Skeletal muscle satellite cell (primary cell): Measurements from ENCODE around the gene FNDC5.

ENCODE experiments used
- H3K27me3 ChIP-seq: 2 replicates; pipeline ENCODE4 v1.7.0; 2013; ENCODE audit warnings: low read length; ENCODE audit not compliant: control insufficient read depth, insufficient read depth
- H3K36me3 ChIP-seq: 2 replicates; pipeline ENCODE4 v1.7.0; 2013; ENCODE audit warnings: mild to moderate bottlenecking, control low read depth, low read length; ENCODE audit not compliant: insufficient read depth
- H3K4me1 ChIP-seq: 2 replicates; pipeline ENCODE4 v1.7.0; 2013; ENCODE audit warnings: low read length; ENCODE audit not compliant: control insufficient read depth, insufficient read depth
- H3K4me2 ChIP-seq: 2 replicates; pipeline ENCODE4 v1.7.0; 2013; ENCODE audit warnings: mild to moderate bottlenecking, low read length
- H3K4me3 ChIP-seq: 2 replicates; pipeline ENCODE4 v1.7.0; 2013; ENCODE audit warnings: low read length
- H3K9ac ChIP-seq: 2 replicates; pipeline ENCODE4 v1.7.0; 2013; ENCODE audit warnings: mild to moderate bottlenecking, low read depth, low read length, moderate library complexity
- H3K9me3 ChIP-seq: replicated peaks from 2 replicates; pipeline ENCODE4 v1.7.0; 2013; ENCODE audit warnings: mild to moderate bottlenecking, control low read depth, low read length

Gene FNDC5

DNA sequence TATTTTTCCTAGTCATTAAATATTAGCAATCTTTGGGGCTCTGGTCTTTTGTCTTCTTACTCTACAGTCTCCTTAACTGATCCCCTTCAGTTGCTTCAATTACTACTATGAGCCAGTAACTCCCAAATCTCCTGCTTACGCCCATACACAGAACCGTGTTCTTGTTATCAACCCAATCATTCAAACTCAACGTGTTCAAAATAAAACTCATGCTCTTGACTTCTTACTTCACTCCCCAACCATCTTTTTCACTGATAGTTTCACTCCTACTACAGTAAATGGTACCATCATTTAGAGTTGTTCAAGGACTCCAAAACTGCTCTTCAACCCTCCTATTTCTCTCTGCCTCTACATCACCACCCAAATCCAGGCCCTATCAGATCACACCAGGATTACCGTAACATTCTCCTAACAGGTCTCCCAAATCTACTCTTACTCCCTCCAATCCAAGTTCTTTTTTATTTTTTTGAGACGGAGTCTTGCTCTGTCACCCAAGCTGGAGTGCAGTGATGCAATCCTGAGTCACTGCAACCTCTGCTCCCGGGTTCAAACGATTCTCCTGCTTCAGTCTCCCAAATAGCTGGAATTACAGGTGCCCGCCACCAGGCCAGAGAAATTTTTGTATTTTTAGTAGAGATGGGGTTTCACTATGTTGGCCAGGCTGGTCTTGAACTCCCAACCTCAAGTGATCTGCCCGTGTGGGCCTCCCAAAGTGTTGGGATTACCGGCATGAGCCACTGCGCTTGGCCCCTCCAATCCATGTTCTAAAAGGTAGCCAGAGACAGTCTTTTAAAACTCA is 56.6 kb downstream of the FNDC5 start:
- H3K27me3 ChIP-seq = no peaks in the 10 kb centered on the region
- H3K4me1 ChIP-seq = peaks cover 26% of the 10 kb centered on the region
- H3K4me3 ChIP-seq = no peak overlapping the region
- peak overlapping the region; percentile 79 for H3K4me2 ChIP-seq
- H3K9me3 ChIP-seq = no peaks in the 10 kb centered on the region
- no peak overlapping the region for H3K9ac ChIP-seq
- peaks cover 18% of the 10 kb centered on the region for H3K36me3 ChIP-seq
